Neuron (in vitro differentiated cells): ENCODE measurements around the gene MKRN2.
"Not testable (repeated sequence)": the region's sequence is repeated elsewhere in the genome, so short reads cannot be mapped to it uniquely, and the experiment has no call there.

ENCODE experiments used
- H2AFZ ChIP-seq: one replicate; pipeline ENCODE4 v1.6.1; 2013; ENCODE audit warnings: low read depth, mild to moderate bottlenecking, inconsistent platforms, low read length, moderate library complexity
- H3K27me3 ChIP-seq: one replicate; pipeline ENCODE4 v1.6.1; 2013; ENCODE audit warnings: low read length; ENCODE audit not compliant: insufficient read depth
- H3K36me3 ChIP-seq: one replicate; pipeline ENCODE4 v1.6.1; 2013; ENCODE audit warnings: low read length; ENCODE audit not compliant: insufficient read depth
- H3K4me1 ChIP-seq: one replicate; pipeline ENCODE4 v1.6.1; 2013; ENCODE audit warnings: low read length; ENCODE audit not compliant: insufficient read depth
- H3K4me3 ChIP-seq: 2 replicates; pipeline ENCODE4 v1.5.1; 2013; ENCODE audit warnings: mild to moderate bottlenecking, low read length, moderate library complexity
- H3K9me3 ChIP-seq: one replicate; pipeline ENCODE4 v1.6.1; 2013; ENCODE audit warnings: low read length

Gene MKRN2

DNA sequence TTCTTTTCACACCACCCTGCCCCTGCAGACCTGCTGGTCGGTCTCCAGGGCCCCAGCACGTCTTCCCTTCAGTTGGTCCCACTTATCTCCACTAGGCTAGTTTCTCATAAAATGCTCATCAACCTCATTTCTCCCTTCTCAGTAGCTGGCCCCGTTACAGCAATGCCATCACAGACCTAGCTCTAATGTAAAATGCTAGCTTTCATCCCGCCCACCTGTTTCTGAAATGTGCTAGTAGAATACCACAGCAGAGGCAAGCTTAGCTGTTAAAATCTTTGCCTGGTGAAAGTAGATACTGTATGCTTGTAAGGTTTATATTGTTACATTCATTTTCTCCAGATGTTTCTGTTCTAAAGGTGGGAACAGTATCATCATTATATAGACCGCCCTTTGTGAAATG is 24.7 kb upstream of the MKRN2 start:
- H3K27me3 ChIP-seq, result no peaks in the 10 kb centered on the region
- H2AFZ ChIP-seq, result no peak overlapping the region
- H3K9me3 ChIP-seq, result no peaks in the 10 kb centered on the region
- H3K4me1 ChIP-seq, result no peaks in the 10 kb centered on the region
- H3K36me3 ChIP-seq, result peaks cover 48% of the 10 kb centered on the region
- H3K4me3 ChIP-seq, result no peak overlapping the region

DNA sequence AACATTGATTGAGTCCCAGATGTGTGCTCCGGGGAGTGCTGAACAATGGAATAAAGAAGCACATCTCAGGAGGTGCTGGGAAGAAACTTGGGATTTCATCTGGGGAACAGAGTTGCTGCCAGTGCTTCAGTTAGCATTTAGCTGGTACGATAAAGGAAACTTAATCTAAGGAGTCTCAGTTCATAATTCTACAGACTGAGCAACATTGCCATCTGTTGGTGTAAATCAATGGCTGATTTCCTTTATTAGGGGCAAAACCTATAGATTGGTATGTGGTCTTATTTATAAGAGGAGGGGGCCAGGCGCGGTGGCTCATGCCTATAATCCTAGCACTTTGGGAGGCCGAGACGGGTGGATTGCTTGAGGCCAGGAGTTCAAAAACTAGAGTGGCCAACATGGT is 20.5 kb upstream of the MKRN2 start:
- Histone ChIP-seq H3K4me1 (no peaks in the 10 kb centered on the region), H3K4me3 (no peak overlapping the region), H3K27me3 (no peaks in the 10 kb centered on the region), H3K36me3 (peaks cover 30% of the 10 kb centered on the region), H3K9me3 (no peaks in the 10 kb centered on the region), H2AFZ (no peak overlapping the region)

DNA sequence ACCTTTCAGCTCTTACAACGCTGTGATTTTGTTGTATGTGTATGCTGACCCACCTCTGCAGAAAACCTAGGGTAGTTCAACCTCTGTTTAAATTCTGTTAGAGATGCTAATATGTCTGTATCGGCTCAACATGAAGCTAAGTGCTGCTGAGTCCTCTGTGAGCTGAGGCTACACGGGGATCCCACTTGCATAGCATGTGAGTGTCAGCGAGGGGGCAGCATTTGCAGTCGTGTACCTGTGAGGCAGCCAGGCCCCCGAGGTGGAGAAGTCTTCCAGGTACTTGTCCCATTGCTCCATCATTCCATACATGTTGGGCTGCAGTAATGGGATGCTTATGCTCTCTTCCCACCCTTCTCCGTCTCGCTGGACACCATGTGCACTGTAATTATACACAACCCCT is 15.3 kb upstream of the MKRN2 start:
- Histone ChIP-seq H3K27me3 (no peaks in the 10 kb centered on the region), H2AFZ (no peak overlapping the region), H3K4me3 (no peak overlapping the region), H3K4me1 (no peaks in the 10 kb centered on the region), H3K9me3 (no peaks in the 10 kb centered on the region), H3K36me3 (peaks cover 6% of the 10 kb centered on the region)

DNA sequence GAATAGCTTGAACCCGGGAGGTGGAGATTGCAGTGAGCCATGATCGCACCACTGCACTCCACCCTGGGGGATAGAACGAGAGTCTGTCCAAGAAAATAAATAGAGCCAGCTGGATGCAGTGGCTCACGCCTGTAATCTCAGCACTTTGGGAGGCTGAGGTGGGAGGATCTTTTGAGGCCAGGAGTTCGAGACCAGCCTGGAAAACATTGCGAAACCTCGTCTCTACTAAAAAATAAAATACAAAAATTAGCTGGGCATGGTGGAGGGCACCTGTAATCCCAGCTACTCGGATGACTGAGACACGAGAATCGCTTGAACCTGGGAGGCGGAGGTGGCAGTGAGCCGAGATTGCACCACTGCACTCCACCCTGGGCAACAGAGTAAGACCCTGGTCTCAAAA is 13.4 kb upstream of the MKRN2 start:
- H2AFZ ChIP-seq, H3K9me3 ChIP-seq, H3K4me3 ChIP-seq, H3K4me1 ChIP-seq, H3K27me3 ChIP-seq, H3K36me3 ChIP-seq: not testable (repeated sequence)

DNA sequence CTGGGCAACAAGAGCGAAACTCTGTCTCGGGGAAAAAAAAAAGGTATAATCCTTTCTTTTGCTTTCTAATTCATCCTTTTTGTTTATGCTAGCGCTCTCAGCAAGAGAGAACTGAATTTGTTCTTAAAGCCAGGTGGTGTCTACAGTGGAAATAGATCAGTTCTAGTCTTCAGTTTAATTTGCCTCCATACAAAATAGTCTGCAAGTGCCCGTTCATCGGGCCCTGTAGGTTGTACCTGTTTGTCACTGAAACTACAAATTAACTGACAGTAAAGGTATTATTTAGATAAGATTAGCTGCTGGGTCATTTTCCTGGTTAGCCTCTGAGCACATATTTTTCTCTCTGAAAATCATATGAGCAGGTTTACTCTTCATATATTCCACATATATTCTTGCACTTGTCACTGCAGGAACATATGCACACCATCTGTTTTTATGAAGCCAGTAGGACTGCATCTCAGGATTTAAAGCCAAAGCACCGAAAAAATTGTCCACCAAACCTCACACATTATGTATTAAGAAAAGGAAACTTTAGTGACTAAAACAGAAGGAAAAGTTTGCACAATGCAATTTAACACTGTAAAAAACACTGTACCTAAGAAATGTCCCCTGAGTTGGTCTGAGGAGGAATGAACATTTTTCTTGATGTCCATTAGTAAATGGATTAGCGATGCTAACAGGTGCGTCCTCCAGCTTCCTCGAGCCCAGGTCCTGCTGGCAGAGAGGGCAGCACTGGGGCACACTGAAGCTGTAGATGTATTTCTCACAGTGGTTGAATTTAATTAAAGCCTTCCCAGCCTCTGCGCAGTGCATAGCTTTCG is 12.0 kb upstream of the MKRN2 start:
- H3K4me3 ChIP-seq, result no peak overlapping the region
- no peaks in the 10 kb centered on the region for H3K27me3 ChIP-seq
- H2AFZ ChIP-seq, result no peak overlapping the region
- H3K9me3 ChIP-seq, result no peaks in the 10 kb centered on the region
- H3K4me1 ChIP-seq, result no peaks in the 10 kb centered on the region
- peaks cover 6% of the 10 kb centered on the region for H3K36me3 ChIP-seq

DNA sequence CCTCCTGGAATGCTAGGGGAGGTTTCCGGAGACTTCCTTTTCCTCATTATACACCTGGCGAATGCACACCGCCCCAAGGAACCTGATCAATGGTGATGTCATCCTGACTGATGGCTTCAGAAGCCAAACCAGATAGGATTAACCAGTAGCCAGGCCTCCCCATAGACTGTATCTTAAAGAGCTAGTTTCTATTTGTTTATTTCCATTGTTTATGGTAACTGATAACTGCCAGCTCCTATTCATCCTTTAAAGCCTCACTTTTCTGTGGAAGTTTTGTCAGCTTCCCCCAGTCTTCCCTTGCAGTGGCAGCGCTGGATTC is 11.5 kb upstream of the MKRN2 start, which contains the start of gene MKRN2OS:
Gene MKRN2OS (minus strand): TSS at position 27 of the 319 bp plus-strand sequence. CDS start 35 bp downstream, outside the sequence.
- H3K9me3 ChIP-seq, result no peaks in the 10 kb centered on the region
- no peaks in the 10 kb centered on the region for H3K4me1 ChIP-seq
- H3K27me3 ChIP-seq, result no peaks in the 10 kb centered on the region
- no peak within 1 kb of the TSS for H3K4me3 ChIP-seq
- peaks cover under 1% of the 10 kb centered on the region for H3K36me3 ChIP-seq
- H2AFZ ChIP-seq, result no peak within 1 kb of the TSS

DNA sequence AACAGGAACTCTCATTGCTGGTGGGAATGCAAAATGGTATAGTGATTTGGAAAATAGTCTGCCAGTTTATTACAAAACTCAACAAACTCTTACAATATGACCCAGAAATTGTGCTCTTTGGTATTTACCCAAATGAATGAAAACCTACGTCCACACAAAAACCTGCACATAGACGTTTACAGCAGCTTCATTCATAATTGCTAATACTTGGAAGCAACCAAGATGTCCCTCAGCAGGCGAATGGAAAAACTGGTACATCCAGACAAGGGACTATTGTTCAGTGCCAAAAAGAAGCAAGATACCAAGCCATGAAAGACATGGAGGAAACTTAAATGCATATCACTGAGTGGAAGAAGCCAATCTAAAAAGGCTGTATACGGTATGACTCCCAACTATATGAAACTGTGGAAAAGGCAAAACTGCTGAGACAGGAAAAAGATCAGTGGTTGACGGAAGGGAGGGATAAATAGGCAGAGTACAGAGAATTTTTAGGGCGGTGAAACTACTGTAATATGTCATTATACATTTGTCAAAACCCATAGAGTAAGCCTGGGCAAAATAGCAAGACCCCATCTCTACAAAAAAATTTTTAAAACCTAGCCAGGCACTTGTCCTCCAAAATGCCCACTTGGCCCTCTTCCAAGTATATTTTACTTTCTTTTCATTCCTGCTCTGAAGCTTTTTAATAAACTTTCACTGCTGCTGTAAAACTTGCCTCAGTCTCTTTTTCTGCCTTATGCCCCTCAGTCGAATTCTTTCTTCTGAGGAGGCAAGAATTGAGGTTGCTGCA is 6.7 kb upstream of the MKRN2 start:
- H3K27me3 ChIP-seq, result no peaks in the 10 kb centered on the region
- H3K4me1 ChIP-seq, result no peaks in the 10 kb centered on the region
- no peaks in the 10 kb centered on the region for H3K9me3 ChIP-seq
- no peak overlapping the region for H2AFZ ChIP-seq
- H3K36me3 ChIP-seq, result no peaks in the 10 kb centered on the region
- H3K4me3 ChIP-seq, result no peak overlapping the region

DNA sequence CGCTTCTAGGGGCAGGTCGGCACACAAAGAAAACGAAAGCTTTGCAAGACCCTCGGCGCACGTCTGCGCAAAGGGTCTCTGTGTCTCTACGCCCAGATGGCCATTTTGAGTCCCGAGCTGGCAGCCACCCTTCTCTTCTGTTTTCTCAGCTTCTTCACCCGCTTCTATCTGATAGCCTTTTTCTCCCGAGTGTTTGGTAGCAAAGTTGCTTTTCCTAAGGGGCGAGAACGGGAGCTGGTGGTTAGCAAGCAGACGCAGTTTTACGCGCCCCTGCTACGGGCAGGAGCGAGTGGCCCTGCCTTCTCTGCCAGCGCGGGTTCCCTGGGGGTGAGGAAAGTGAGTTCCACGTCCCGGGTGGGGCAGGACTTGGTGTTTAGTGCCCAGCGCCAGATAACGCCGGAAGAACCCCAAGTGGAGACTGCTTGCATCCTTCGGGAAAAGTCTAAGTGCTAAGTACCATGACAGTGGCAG is 2.9 kb upstream of the MKRN2 start:
- H3K4me3 ChIP-seq, result no peak overlapping the region

DNA sequence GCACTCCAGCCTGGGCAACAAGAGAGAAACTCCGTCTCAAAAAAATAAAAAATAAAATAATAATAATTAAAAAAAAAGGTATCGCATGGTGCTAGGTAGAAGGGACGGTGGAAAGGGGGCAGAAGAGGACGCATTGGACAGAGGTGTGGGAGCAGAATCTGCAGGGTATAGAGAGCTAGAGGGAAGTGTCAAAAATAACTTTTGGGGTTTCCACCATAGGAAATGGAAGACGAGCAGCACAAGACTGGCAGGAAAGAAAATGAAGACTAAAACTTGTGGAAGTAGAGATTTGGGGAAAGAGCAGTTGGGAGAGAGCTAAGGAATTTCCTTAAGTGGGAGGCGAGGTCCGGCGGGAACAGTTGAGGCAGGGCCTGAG is 585 bp upstream of the MKRN2 start:
- Histone ChIP-seq H3K36me3 (no peaks in the 10 kb centered on the region), H3K27me3 (no peaks in the 10 kb centered on the region), H3K4me3 (peak overlapping the region; percentile 90), H3K9me3 (no peaks in the 10 kb centered on the region), H3K4me1 (peaks cover 28% of the 10 kb centered on the region), H2AFZ (peak overlapping the region; percentile 59)

More for the DNA sequence above, 2.9 kb upstream of the MKRN2 start:
- H3K4me1 ChIP-seq, result peaks cover 13% of the 10 kb centered on the region
- no peaks in the 10 kb centered on the region for H3K27me3 ChIP-seq
- no peaks in the 10 kb centered on the region for H3K9me3 ChIP-seq
- peak overlapping the region; percentile 49 for H2AFZ ChIP-seq
- no peaks in the 10 kb centered on the region for H3K36me3 ChIP-seq

DNA sequence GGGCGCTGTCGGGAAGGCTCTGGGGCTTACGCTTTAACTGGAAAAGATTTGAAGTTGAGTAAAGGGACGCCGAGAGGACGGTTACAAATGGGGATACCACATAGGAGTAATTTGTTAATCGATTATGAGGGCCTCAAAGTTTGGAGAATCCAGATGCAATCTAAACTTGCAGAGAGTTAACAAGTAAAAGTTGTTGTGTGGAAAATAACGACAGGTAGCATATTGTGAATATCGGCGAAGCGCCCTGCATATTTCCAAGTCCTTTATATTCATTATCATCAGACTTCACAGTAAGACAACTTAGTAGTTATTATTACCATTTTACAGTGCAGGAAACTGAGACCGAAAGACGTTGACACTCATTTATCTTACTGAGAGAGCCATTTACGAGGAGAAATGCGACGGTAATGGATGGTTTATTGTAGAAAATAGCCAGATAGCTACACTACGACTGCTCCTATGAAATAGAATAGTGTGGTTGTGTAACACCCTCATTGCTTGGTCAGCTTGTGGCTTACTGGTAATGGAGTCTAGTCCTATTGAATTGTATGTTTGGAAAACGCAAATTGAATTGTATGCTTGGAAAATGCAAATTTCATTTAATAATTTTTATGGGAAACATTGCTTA is 700 bp downstream of the MKRN2 start:
- no peaks in the 10 kb centered on the region for H3K36me3 ChIP-seq
- no peaks in the 10 kb centered on the region for H3K9me3 ChIP-seq
- peak overlapping the region; percentile 40 for H2AFZ ChIP-seq
- H3K27me3 ChIP-seq, result no peaks in the 10 kb centered on the region
- peaks cover 38% of the 10 kb centered on the region for H3K4me1 ChIP-seq
- H3K4me3 ChIP-seq, result peak overlapping the region; percentile 90

DNA sequence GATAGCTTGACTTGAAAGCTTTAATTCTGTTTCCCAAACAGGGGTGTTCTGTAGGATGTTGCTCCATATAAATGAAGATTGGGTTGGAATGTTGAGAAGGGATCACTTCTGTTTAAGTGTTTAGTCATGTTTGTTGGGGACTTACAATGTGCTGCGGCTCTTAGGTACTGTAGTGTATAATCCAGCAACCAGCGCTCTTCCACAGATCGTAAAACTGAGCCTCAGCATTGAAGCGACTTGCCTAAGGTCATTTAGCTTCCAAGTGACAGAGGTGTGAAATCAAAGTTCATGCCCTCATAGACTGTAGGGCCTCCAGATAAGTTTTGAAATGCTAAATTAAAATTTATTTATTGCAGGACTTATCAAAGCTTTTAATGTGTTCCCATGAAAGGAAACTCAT is 1.8 kb downstream of the MKRN2 start:
- H2AFZ ChIP-seq, result no peak overlapping the region
- H3K27me3 ChIP-seq, result no peaks in the 10 kb centered on the region
- H3K36me3 ChIP-seq, result no peaks in the 10 kb centered on the region
- peaks cover 45% of the 10 kb centered on the region for H3K4me1 ChIP-seq
- H3K4me3 ChIP-seq, result peak overlapping the region; percentile 90
- H3K9me3 ChIP-seq, result no peaks in the 10 kb centered on the region

DNA sequence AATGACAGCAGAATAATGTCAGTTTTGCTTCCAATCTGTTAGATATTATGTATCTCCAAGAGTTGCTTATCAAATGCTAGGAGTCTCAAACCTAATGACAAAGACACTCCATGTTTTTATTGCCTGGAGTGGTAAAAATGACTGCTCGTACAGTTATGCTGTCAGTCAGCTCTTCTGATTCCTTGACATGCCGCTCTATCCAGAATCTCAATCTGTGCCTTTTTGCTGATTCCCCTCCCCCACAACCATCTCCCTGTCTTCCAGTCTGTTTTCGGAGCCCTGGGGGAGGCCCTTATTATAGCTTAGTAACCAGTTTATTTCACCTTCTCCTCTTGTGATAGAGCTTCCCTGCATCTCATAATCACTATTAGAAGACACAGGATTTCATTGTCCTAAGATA is 2.6 kb downstream of the MKRN2 start:
- H2AFZ ChIP-seq, result no peak overlapping the region
- peaks cover 45% of the 10 kb centered on the region for H3K4me1 ChIP-seq
- no peak overlapping the region for H3K4me3 ChIP-seq
- H3K36me3 ChIP-seq, result no peaks in the 10 kb centered on the region
- no peaks in the 10 kb centered on the region for H3K9me3 ChIP-seq
- H3K27me3 ChIP-seq, result no peaks in the 10 kb centered on the region

DNA sequence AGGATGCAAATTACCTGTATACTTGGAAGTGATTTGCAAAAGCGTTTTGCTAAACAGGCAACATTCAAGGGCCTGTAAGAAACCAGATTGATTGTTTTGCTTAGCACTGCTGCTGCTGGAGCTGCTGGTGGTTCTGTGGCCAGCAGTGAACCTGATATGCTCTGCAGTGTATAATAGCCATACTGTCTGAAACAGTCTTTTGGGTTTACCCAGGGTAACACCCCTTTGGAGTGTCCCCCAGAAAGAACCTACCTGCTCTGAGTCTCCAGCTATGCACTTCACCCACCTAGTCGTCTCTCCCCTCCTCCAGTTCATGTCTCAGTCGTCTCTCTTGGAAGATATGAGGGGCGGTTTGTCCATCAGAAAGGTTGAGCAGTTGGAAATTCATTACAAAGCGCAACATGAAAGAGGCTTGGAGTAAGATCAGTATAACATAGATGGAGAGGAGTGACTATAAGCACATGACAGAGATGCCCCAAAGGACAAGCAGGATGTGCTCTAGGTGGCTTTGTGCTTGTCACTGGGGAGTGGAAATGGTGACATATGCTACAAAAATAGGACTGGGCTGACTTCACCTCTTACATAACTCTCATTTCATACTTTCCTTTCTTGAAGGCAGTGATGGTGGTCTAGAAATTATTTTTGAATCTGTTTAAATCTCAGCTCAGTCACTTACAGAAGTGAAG is 3.8 kb downstream of the MKRN2 start:
- no peaks in the 10 kb centered on the region for H3K9me3 ChIP-seq
- H2AFZ ChIP-seq, result no peak overlapping the region
- peaks cover 45% of the 10 kb centered on the region for H3K4me1 ChIP-seq
- H3K4me3 ChIP-seq, result no peak overlapping the region
- no peaks in the 10 kb centered on the region for H3K27me3 ChIP-seq
- H3K36me3 ChIP-seq, result no peaks in the 10 kb centered on the region
